DMS 273 treated with DMSO at 0.1 percent for 48 hours (cell line): ENCODE data around the gene ANLN.

ENCODE experiments used
- DNase-seq: peaks from one replicate; lab custom pipeline; 2025; lab: John Stamatoyannopoulos, UW

The ANLN gene

DNA sequence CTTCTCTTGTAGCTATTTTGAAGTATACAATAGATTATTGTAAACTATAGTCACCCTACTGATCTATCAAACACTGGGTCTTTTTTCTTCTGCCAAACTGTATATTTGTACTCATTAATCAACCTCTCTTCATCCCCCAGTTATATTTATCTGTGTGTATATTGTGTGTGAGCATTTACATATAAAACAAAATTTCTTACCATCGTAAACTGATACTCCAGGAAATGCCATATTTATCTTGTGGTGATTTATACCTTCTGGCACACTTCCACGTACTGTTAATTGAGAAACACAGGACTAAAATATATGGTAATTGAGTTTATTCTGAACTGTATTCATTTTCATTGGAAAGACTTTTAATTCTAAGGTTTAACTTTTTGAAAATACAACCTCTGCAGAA lies 18.9 kb downstream of the ANLN start:
- DNase-seq = no peak

DNA sequence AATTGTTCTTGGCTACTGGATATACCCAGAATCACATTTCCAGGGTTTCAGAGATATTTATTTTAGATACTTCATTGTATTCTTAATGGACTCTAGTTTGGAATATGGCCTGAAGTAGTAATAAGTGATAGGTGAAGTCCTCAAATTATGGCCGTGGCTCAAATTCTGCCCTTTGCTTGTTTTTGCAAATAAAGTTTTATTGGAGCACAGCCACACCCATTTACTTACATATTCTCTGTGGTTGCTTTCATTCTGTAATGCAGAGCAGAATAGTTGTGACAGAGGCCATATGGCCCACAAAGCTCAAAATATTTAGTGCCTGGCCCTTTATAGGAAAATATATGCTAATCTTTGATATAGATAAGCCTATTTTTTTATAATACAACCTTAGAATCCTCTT lies 19.5 kb downstream of the ANLN start:
- DNase-seq = no peak

DNA sequence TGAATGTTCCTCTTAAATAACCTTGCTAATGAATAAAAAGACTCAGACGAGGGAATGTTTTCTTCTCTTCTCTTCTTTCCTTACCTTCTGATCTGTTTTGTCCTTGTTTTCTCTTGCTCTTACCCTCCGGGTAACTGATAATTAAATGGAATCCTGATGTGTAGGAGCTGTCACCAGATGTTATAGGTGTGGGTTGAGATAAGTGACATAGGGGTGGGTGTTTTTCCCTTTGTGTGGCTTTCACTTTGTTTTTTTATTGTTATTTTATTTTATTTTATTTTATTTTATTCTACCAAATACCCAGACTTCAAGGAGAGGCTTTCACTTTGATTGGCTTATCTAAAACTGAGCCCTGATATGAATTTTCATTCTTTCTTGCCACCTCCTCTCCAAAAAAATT lies 25.5 kb downstream of the ANLN start:
- no peak for DNase-seq

DNA sequence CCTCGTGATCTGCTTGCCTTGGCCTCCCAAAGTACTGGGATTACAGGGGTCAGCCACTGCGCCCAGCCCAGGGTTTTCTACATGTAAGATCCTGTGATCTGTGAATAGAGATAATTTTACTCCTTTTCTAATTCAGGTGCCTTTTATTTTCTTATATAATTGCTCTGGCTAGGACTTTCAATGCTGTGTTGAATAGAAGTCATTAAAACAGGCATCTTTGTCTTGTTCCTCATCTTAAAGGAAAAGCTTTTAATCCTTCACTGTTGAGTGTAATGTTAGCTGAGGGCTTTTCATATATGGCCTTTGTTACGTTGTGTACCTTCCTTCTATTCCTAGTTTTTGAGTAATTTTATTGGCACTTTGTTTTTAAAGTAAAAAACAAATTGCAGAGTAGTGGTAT lies 26.6 kb downstream of the ANLN start:
- DNase-seq = no peak

DNA sequence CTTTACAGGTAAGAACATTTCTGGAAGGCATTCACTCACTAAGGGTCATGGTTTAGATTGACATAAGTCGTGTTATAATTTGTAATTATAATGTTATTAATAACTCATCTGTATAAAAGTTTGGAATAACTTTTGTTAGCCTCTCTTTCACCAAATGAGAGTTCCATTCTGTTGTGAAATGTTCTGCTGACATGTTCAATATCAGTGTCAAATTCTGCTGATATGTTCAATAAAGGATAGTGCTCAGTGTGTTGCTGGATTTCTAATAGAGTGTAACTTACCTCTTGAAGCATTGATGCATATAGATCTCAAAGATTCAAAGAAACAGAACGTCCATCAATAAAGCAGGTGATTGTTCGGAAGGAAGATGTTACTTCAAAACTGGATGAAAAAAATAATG lies 30.6 kb downstream of the ANLN start:
- DNase-seq = no peak

DNA sequence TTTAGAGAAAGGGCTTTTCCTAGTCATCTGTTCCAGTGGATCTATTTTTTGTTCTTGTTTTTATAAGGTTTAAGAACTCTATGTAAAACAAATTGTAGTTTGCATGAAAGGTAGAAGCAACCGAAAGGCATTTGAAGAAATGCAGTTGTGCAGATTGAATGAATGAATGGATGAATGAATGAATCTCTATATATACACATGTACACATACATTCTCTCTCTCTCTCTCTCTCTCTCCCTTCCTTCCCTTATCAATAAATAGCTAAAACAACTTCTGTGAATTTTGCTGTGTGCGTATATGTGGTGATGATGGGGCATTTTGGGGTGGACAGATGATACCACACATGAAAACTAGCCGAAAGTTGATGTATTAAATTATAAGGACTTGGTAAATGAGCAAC lies 32.4 kb downstream of the ANLN start:
- no peak for DNase-seq

DNA sequence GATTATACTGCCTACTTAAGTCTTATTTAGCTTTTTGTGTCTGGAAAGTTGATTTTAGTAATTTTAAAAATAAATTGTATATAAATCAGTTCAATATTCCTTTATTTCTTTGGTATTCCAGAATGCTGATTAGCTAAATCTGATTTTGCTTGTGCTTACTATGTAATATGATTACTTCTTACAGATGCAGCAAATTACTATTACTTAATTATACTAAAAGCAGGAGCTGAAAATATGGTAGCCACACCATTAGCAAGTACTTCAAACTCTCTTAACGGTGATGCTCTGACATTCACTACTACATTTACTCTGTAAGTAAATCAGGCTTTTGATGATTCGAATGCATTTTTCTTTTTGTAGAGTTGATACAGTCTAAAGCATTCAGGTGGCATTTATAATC lies 34.0 kb downstream of the ANLN start:
- no peak for DNase-seq

DNA sequence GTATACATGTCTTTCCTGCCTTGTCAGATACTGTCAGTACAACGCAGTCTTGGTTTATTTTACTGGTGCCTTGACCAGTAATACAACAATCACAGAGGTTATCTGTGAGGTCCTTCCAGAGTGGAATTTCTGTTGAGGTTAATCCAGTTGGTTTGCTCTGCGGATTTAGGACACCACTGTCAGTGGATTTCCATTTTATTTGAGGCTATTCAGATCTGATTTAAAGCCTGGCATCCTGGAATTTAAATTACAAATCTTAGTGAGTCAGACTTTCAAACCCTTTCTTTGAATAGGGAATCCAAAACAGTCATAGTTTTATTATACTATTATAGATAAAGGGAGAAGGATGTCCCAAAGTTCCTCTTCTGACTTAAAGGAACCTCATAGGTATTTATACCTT lies 40.5 kb downstream of the ANLN start:
- DNase-seq = no peak

DNA sequence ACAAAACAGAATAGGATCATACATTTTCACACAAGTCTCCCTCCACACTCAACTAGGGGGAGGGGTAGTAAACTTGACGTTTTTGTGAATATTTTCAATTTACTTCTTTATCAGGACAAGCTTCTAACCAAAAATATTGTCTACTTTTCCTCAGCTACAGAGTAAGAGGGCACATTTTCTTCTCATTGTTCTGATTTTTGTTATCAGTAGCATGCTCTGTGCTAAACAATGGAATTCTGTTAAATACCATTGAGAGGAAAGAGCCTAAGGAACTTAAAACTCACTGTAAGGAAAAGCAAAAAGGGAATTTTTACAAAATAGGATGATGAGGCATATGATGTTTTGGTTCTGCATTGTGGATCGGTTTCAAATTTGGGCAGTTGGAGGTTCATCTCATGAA lies 41.2 kb downstream of the ANLN start:
- DNase-seq = no peak

DNA sequence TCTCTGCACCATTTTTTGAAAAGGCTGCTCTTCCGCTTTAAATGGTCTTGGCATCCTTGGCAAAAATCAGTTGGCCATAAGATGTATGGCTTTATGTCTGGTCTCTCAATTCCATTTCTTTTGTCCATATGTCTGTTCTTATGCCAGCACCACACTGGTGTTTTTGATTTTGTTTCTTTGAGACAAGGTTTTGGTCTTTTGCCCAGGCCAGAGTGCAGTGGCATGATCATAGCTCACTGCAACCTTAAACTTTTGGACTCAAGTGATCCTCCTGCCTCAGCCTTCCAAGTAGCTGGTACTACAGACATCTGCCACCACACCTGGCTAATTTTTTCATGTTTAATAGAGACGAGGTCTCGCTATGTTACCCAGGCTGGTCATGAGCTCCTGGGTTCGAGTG lies 48.5 kb downstream of the ANLN start:
- no peak for DNase-seq

DNA sequence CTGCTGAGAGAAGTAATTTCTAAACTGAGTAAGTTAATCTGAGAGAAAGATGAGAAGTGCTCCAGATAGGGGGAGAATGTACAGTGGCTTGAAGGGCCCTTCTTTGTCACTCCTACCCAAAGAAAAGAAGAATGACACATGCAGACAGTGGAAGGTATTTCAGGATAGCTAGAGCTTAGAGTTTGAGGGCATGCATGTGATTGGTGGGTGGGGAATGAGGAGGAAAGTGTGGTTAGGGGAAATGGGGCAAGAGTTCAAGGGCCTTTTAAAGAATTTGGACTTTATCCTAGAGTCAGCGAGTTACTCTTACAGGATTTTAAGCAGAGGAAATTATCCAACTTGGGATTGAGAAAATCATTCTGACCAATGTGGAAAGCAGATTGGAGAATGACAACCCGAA lies 50.0 kb downstream of the ANLN start:
- DNase-seq = no peak

DNA sequence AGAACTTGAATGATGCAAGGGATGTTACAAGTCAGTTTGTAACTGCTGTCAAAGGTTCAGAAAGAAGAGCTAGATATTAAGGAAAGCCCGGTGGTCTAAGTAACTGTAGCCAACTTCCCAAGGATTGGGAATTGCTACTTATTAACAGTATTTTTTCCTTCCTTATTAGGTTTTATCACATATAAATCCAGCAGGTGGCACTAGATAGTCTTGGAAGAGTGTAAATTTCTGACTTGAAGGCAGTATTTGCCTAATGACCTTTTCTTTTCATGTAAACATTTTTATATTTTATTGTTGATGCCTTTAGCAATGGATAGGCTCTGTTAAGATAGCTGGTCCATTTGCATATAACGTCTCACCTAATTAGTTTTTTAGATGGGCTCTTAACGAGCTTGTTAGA lies 51.2 kb downstream of the ANLN start:
- peak; percentile 33 for DNase-seq

DNA sequence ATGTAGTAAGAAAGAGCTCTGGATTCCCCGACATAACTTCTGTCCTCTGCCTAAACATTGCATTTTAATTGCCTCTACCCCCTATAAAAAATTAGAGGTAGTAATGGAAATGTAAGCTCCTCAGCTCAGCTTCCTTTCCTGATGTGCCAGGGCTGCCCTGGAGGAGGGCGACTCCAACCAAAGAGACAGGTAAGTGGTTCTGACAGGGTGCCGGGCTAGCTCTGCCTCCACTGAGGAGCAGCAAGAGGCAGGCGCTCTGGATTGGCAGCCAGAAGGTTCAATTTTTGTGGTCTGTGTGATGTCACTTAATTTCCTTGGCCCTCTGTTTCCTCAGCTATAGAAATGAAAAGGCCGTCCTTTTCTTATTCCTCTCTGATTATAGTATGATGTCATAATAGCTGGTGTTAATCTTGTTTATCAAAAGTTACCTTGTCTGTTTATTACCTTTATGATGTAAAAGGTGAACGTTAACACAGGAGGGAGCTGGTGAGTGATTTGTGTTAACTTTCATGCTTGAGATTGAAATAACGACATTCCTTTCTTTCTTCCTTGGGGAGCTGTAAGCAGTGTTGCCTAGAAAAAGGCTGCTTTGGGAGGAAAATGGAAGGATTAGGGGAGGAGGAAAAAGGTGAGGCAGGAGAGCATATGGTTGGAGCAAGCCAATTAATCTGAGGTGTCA lies 51.8 kb downstream of the ANLN start:
- no peak for DNase-seq

DNA sequence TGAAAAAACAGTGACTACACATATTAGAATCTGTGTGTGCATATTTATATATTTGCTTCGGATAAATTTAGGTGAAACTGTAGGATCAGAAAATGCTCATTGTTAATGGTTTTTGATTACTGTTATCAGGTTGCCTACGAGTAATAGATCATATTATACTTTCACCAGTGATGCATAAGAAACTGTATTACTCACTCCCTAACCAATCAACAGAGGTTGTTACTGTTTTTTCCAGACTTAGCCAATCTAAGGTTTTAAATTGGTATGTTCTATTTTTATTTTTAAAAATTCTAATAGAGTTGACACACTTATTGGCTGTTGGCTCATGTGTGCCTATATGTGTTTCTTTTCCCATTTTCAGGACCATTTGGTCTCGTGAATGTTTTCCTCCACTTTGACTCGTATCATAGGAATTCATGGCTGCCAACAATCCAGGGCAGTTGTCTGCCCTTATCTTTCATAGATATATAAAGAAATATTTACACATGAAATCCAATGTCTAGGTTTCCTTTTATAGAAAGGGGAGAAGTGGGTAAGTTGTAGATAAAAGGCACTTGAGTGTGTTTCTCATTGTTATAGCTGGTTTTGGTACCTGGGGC lies 59.2 kb downstream of the ANLN start:
- DNase-seq = no peak

DNA sequence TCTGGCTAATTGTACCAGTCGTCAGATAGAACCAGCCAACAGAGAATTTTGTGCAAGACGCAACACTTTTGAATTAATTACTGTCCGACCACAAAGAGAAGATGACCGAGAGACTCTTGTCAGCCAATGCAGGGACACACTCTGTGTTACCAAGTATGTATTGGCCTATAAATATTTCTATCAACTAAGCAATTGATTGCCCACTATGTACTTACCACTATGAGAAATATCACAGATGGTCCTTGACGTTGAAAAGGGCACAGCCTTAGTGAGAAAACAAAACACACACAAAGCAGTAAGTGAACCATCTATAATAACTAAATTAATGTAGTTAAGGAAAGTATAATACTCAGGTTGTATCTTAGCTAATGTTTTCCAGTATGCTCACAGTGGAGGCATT lies 60.0 kb downstream of the ANLN start:
- DNase-seq = no peak

DNA sequence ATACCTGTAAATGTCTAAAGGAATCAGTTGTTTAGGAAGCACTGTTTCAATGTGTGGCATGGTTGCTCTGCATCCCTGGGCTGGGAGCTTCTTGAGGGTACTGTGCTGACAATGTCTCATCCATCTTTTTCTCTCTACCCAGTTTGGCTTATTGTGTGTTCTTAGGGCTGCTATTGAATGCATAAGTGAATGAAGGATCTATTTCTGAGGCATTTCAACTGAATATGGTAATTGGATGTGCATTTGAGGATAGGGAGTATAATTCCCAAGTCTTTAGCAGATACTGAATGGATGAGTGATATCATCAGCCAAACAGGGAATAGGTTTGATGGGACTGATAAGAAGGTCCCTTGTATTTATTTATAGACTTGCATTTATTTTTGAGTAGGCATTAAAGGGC lies 64.1 kb downstream of the ANLN start:
- DNase-seq = no peak

DNA sequence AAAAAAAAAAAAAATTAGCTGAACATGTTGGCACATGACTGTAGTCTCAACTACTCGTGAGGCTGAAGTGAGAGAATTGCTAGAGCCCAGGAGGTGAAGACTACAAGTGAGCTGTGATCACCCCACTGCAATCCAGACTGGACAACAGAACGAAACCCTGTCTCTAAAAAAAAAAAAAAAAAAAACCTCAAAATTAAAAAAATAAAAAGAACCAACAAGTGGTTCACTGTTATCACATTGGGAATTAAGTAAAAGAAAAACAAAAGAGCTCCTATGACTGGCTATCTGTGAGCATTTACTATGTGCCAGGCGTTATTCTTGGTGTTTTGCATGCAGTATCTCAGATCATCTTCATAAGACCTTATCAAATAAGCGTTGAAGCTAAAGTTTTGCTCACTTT lies 66.0 kb downstream of the ANLN start:
- no peak for DNase-seq

DNA sequence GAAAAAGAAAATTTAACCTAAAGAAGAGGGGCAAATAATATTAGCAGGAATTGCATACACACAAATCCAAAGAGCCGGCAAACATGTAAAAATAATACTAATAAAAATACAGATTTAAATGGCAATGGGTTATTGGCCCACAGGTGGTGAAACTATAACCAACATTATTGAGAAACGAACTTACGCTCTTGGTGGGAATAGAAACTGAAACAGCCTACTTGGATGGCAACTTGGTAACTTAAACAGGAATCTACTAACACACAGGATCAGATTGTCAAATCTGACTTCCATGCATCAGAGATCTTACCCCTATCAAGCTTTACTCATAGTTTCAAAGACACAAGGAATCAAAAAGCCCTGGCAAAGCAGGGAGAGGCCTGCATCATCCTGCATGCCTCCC lies 66.5 kb downstream of the ANLN start:
- no peak for DNase-seq

DNA sequence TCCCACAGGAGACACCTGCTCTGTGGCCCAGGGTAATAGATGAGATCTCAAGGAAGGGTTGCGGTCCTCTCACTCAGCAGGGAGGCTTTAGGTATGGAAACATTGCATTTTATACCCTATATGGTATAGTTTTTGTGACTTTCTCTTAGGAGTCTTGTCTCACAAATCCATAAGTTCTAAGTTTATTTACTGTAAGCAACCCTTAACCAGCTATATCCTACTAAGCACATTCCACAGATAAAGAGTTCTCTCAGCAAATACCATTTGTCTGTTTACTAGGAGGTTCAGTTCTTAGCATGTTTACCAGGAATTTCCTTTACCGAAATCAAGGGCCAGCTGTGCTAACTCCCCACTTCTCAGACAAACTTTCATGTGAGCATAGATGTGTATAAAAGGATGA lies 66.9 kb downstream of the ANLN start:
- no peak for DNase-seq

DNA sequence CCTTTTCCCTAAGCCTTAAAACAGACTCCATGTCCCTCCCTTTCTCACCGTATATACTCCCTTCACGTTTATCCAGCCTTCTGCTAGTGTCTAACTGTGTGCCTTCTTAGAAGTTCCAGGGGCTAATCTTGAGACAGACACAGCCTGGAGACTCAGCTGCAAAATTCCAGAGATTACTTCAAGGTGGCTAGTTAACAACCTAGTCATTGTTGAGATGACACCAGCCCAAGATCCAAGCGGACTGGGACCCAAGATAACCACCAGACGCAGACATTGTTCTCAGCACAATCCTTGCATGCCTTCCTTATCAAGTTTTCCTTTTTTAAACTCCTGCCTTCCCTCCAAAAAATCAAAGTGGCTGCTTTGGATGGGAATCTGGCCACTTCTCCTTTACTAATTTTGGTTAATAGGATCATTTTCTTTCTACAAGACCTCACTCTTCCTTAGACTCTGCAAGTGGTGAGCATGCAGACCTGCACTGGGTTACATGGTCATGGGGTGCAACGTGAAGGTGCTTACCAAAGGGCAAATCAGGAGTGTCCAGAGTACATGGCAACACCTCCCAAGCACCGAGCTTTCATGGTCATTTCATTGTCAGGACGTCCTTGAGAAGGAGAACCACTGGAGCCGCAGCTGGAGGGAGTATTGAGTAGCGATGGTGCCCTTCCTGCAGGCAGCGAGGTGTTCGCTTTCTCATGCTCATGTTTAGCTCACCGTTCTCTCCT lies 69.7 kb downstream of the ANLN start:
- DNase-seq = no peak

DNA sequence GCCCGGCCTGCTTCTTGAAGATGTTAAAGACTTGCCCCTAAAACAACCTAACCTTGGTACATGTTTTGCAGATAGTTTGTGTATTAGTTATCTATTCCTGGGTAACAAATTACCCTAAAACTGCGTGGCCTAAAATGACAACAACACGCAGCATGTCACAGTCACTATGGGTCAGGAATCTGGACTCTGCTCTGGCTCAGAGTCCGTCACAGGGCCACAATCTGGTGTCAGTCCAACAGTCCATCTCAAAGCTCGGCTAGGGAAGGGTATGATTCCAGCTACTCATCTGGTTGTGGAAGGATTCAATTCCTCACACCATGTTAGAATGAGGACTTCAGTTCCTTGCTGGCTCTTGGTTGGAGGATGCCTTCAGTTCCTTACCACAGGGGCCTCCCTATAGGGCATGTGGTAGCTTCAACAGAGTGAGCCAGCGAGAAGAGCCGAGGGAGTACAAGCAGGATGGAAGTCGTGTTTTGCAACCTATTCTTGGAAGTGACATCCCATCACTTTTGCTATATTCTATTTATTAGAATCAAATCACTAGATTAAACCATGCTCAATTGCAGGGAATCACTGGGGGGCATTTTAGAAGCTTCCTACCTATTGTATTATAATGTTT lies 71.3 kb downstream of the ANLN start:
- DNase-seq = no peak

DNA sequence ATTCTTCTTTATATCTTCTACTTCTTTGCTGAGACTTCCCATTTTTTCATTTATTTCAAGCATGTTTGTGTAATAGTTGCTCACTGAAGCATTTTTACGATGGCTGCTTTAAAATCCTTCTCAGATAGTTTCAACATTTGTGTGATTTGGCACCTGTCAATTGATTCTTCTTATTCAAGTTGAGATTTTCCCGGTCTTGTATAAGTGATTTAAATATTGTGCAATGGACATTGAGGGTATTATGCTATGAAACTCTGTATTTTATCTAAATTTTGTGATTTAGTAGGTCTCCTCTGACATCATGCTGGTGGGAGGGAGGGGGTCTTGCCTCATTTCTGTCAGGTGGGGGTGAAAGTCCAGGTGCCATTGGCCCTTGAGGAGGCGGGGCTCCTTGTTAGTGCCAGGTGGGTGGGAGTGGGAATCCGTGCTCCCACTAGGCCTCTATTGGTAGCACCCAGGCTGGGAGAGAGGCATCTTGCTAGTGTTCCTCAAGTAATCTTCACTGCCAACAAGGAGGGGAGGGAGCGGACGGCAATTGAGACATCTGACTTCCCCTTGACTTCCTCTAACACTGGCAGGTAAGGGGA lies 73.0 kb downstream of the ANLN start:
- DNase-seq = no peak

DNA sequence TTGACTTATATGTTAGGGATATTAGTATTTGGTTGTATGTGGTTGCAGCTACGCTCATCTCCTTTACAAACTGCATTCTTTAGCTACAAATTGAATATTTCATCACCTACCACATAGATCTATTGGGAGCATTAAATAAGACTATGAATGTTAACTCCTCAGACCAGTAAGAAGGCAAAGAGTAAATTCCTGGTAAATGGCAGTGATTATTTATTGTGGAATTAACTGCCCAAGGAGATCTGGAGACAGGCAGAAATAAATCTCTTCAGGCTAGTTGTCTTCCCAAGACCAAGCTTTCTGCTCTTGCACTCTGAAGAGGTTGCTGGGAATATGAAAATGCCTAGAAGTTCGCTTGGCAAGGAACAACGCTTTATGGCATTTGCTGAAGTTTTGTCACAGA lies 74.6 kb downstream of the ANLN start:
- no peak for DNase-seq
